HEK293 (cell line): ENCODE data around the gene UMAD1.

Experiments used
- CTCF ChIA-PET: fragments of 350-600 bp; formaldehyde crosslinking; extraction: SDS; loops from one replicate; lab custom pipeline; 2021; ENCODE audit warnings: antibody characterized with exemption; lab: Yijun Ruan, JAX
- POLR2A ChIA-PET: fragments of 300-600 bp; formaldehyde crosslinking; extraction: SDS; loops from one replicate; lab custom pipeline; 2020; ENCODE audit warnings: antibody characterized with exemption, inconsistent platforms; lab: Yijun Ruan, JAX
- H3K27ac ChIP-seq: fragments of 200-500 bp; sonication (Bioruptor generic); 2 replicates; pipeline ENCODE4 v1.5.1; 2014; ENCODE audit warnings: low read depth, low read length, control low read depth, inconsistent platforms; ENCODE audit errors: extremely low read depth
- H3K36me3 ChIP-seq, 2 experiments: fragments of 200-500 bp in 1 of 2; sonication (Bioruptor generic) in 1 of 2; 1 replicate in 1 of 2; 2 replicates in 1 of 2; pipeline ENCODE4 v1.5.1; 2014 to 2017; ENCODE audit warnings: inconsistent platforms in 2 of 2, low read length in 2 of 2; ENCODE audit not compliant: control insufficient read depth in 2 of 2, insufficient read depth in 1 of 2
- H3K4me1 ChIP-seq: fragments of 200-500 bp; sonication (Bioruptor generic); 2 replicates; pipeline ENCODE4 v1.5.1; 2014; ENCODE audit warnings: mild to moderate bottlenecking, low read length, inconsistent platforms; ENCODE audit not compliant: control insufficient read depth, insufficient read depth
- H3K4me3 ChIP-seq: 2 replicates; pipeline ENCODE4 v1.5.1; 2011; ENCODE audit warnings: low read depth, mild to moderate bottlenecking, control low read depth, low read length, moderate library complexity
- H3K9me3 ChIP-seq: fragments of 200-500 bp; sonication (Bioruptor generic); 2 replicates; pipeline ENCODE4 v1.5.1; 2014; ENCODE audit warnings: low read depth, low read length, inconsistent platforms; ENCODE audit not compliant: control insufficient read depth, insufficient read depth
- BCL11A ChIP-seq: fragments of 450-650 bp; formaldehyde crosslinking; IDR thresholded peaks from 2 replicates; pipeline ENCODE4 v1.5.1; 2016; ENCODE audit warnings: low read depth, missing biosample characterization, missing genetic modification characterization
- HOXD13 ChIP-seq: sonication (generic); formaldehyde crosslinking; IDR thresholded peaks from 2 replicates; pipeline ENCODE4 v1.8.0; 2022; ENCODE audit warnings: missing genetic modification reagents, borderline replicate concordance
- KLF7 ChIP-seq: fragments of 450-650 bp; formaldehyde crosslinking; IDR thresholded peaks from 2 replicates; pipeline ENCODE4 v1.5.1; 2016; ENCODE audit warnings: missing biosample characterization, missing genetic modification characterization, borderline replicate concordance
- KLF9 ChIP-seq: fragments of 450-650 bp; formaldehyde crosslinking; IDR thresholded peaks from 2 replicates; pipeline ENCODE4 v1.5.1; 2016; ENCODE audit warnings: missing biosample characterization, missing genetic modification characterization, low read depth
- MYNN ChIP-seq: fragments of 450-650 bp; formaldehyde crosslinking; IDR thresholded peaks from 2 replicates; pipeline ENCODE4 v1.5.1; 2016; ENCODE audit warnings: missing biosample characterization, missing genetic modification characterization, borderline replicate concordance
- RBAK ChIP-seq: fragments of 450-650 bp; formaldehyde crosslinking; IDR thresholded peaks from 2 replicates; pipeline ENCODE4 v1.5.1; 2016; ENCODE audit warnings: missing biosample characterization, missing genetic modification characterization
- SCRT2 ChIP-seq: fragments of 450-650 bp; formaldehyde crosslinking; IDR thresholded peaks from 2 replicates; pipeline ENCODE4 v1.5.1; 2016; ENCODE audit warnings: missing biosample characterization, missing genetic modification characterization
- ZNF121 ChIP-seq: fragments of 450-650 bp; formaldehyde crosslinking; IDR thresholded peaks from 2 replicates; pipeline ENCODE4 v1.5.1; 2016; ENCODE audit warnings: missing biosample characterization, missing genetic modification characterization
- ZNF132 ChIP-seq: fragments of 450-650 bp; formaldehyde crosslinking; IDR thresholded peaks from 2 replicates; pipeline ENCODE4 v1.5.1; 2017; ENCODE audit warnings: missing biosample characterization, missing genetic modification characterization, borderline replicate concordance
- ZNF140 ChIP-seq: fragments of 450-650 bp; formaldehyde crosslinking; IDR thresholded peaks from 2 replicates; pipeline ENCODE4 v1.5.1; 2016; ENCODE audit warnings: missing biosample characterization, missing genetic modification characterization
- ZNF157 ChIP-seq: fragments of 450-650 bp; formaldehyde crosslinking; IDR thresholded peaks from 2 replicates; pipeline ENCODE4 v1.5.1; 2016; ENCODE audit warnings: missing biosample characterization, missing genetic modification characterization
- ZNF19 ChIP-seq: fragments of 450-650 bp; formaldehyde crosslinking; IDR thresholded peaks from 2 replicates; pipeline ENCODE4; 2016; ENCODE audit warnings: missing biosample characterization, missing genetic modification characterization, low read depth
- ZNF23 ChIP-seq: fragments of 450-650 bp; formaldehyde crosslinking; IDR thresholded peaks from 2 replicates; pipeline ENCODE4 v1.5.1; 2016; ENCODE audit warnings: missing biosample characterization, missing genetic modification characterization, borderline replicate concordance
- ZNF248 ChIP-seq: fragments of 450-650 bp; formaldehyde crosslinking; IDR thresholded peaks from 2 replicates; pipeline ENCODE4 v1.5.1; 2017; ENCODE audit warnings: missing biosample characterization, missing genetic modification characterization
- ZNF292 ChIP-seq: fragments of 450-650 bp; formaldehyde crosslinking; IDR thresholded peaks from 2 replicates; pipeline ENCODE4 v1.5.1; 2016; ENCODE audit warnings: low read depth, missing biosample characterization, missing genetic modification characterization, borderline replicate concordance
- ZNF48 ChIP-seq: fragments of 450-650 bp; formaldehyde crosslinking; IDR thresholded peaks from 2 replicates; pipeline ENCODE4 v1.5.1; 2016; ENCODE audit warnings: missing biosample characterization, missing genetic modification characterization
- ZNF561 ChIP-seq: fragments of 450-650 bp; IDR thresholded peaks from 2 replicates; pipeline ENCODE4 v1.5.1; 2018; ENCODE audit warnings: missing biosample characterization, missing genetic modification characterization, borderline replicate concordance
- ZNF660 ChIP-seq: fragments of 450-650 bp; IDR thresholded peaks from 2 replicates; pipeline ENCODE4 v1.5.1; 2018; ENCODE audit warnings: missing biosample characterization, mild to moderate bottlenecking, missing genetic modification characterization
- ZNF701 ChIP-seq: fragments of 450-650 bp; formaldehyde crosslinking; IDR thresholded peaks from 2 replicates; pipeline ENCODE4 v1.5.1; 2016; ENCODE audit warnings: missing biosample characterization, missing genetic modification characterization
- ZNF776 ChIP-seq: fragments of 450-650 bp; formaldehyde crosslinking; IDR thresholded peaks from 2 replicates; pipeline ENCODE4 v1.5.0; 2017; ENCODE audit warnings: missing biosample characterization, missing genetic modification characterization, borderline replicate concordance
- ZNF777 ChIP-seq: fragments of 450-650 bp; formaldehyde crosslinking; IDR thresholded peaks from 2 replicates; pipeline ENCODE4 v1.5.1; 2017; ENCODE audit warnings: missing biosample characterization, missing genetic modification characterization, borderline replicate concordance
- ZNF785 ChIP-seq: fragments of 450-650 bp; formaldehyde crosslinking; IDR thresholded peaks from 2 replicates; pipeline ENCODE4 v1.5.1; 2016; ENCODE audit warnings: missing biosample characterization, missing genetic modification characterization
- ZNF792 ChIP-seq: fragments of 450-650 bp; formaldehyde crosslinking; IDR thresholded peaks from 2 replicates; pipeline ENCODE4 v1.5.1; 2016; ENCODE audit warnings: missing biosample characterization, missing genetic modification characterization
- ZNF837 ChIP-seq: fragments of 450-650 bp; formaldehyde crosslinking; IDR thresholded peaks from 2 replicates; pipeline ENCODE4 v1.5.1; 2016; ENCODE audit warnings: missing biosample characterization, missing genetic modification characterization
- TF ChIP-seq, protein P1 (sequence below): fragments of 450-650 bp; formaldehyde crosslinking; IDR thresholded peaks from 2 replicates; pipeline ENCODE4 v1.5.1; 2016; ENCODE audit warnings: missing biosample characterization, missing genetic modification characterization
- TF ChIP-seq, protein P2 (sequence below): fragments of 450-650 bp; formaldehyde crosslinking; IDR thresholded peaks from 2 replicates; pipeline ENCODE4 v1.5.1; 2016; ENCODE audit warnings: missing biosample characterization, missing genetic modification characterization
- TF ChIP-seq, protein P3 (sequence below): fragments of 450-650 bp; formaldehyde crosslinking; IDR thresholded peaks from 2 replicates; pipeline ENCODE4 v1.5.1; 2016; ENCODE audit warnings: missing biosample characterization, missing genetic modification characterization

The UMAD1 gene

DNA sequence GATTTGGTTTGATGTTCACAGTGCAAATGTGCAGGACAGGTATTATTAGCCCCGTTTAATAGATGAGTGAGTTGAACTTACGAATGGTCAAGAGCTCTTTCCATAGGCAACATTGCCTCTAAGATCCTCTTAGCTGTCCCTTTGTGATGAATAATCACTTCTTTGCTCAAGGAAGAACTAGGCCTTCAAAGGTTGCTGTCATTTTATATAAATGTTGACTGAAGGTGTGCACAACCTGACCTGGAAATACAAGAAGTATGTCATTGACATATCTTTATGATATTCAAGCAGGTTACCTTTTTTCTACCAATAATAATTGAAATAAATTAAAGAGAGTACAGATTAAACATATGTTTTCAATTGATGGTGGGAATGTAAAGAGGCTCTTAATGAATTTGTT lies 279.5 kb downstream of the UMAD1 start:
- Histone ChIP-seq H3K4me3 (no peak overlapping the region), H3K4me1 (peaks cover 9% of the 10 kb centered on the region), H3K36me3 (no peaks in the 10 kb centered on the region), H3K27ac (no peak overlapping the region), H3K9me3 (no peaks in the 10 kb centered on the region)
- TF ChIP-seq, protein P1, sequence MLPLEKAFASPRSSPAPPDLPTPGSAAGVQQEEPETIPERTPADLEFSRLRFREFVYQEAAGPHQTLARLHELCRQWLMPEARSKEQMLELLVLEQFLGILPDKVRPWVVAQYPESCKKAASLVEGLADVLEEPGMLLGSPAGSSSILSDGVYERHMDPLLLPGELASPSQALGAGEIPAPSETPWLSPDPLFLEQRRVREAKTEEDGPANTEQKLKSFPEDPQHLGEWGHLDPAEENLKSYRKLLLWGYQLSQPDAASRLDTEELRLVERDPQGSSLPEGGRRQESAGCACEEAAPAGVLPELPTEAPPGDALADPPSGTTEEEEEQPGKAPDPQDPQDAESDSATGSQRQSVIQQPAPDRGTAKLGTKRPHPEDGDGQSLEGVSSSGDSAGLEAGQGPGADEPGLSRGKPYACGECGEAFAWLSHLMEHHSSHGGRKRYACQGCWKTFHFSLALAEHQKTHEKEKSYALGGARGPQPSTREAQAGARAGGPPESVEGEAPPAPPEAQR, result no peak
- TF ChIP-seq KLF7 (tag by site-specific recombination), result no peak
- TF ChIP-seq ZNF776 (tag by site-specific recombination), result no peak
- TF ChIP-seq ZNF777 (tag by site-specific recombination), result no peak
- no peak for TF ChIP-seq MYNN
- no peak for TF ChIP-seq ZNF157 (tag by site-specific recombination)
- TF ChIP-seq ZNF23, result no peak
- no peak for TF ChIP-seq ZNF121 (tag by site-specific recombination)
- no peak for TF ChIP-seq HOXD13
- no peak for TF ChIP-seq ZNF792 (tag by site-specific recombination)
- TF ChIP-seq SCRT2, result no peak
- no peak for TF ChIP-seq RBAK (tag by site-specific recombination)
- POLR2A ChIA-PET, result no interaction called here
- CTCF ChIA-PET, result interaction anchor here (1.0 kb wide), 1 partner anchor 9 kb away, joined by 6 read pairs; no protein-coding TSS in a partner anchor

DNA sequence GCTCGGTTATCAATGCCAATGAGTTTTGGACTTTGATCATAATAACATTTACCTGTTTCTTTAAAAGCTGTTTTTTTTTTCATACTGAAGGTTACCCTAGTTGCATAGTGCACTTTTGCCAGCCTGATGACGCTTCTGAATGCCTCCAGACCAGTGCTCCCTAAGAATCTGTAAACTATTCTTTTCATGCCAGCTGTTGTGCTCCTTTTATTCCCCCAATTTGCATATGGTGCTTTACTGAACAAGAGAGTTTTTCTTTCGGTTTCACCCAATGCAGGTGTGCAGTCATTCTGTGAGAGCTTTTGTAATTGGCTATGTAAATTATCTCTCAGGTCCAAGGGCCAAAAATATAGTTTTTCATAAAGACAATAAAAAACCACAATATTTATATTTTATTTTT lies 279.9 kb downstream of the UMAD1 start:
- Histone ChIP-seq H3K4me3 (no peak overlapping the region), H3K36me3 (no peaks in the 10 kb centered on the region), H3K27ac (no peak overlapping the region), H3K4me1 (peaks cover 9% of the 10 kb centered on the region), H3K9me3 (no peaks in the 10 kb centered on the region)
- CTCF ChIA-PET, result interaction anchor here (1.0 kb wide), 1 partner anchor 8 kb away, joined by 6 read pairs; no protein-coding TSS in a partner anchor
- TF ChIP-seq, protein P2, sequence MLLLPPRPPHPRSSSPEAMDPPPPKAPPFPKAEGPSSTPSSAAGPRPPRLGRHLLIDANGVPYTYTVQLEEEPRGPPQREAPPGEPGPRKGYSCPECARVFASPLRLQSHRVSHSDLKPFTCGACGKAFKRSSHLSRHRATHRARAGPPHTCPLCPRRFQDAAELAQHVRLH (tag by site-specific recombination), result no peak
- TF ChIP-seq ZNF140 (tag by site-specific recombination), result no peak
- TF ChIP-seq, protein P3, sequence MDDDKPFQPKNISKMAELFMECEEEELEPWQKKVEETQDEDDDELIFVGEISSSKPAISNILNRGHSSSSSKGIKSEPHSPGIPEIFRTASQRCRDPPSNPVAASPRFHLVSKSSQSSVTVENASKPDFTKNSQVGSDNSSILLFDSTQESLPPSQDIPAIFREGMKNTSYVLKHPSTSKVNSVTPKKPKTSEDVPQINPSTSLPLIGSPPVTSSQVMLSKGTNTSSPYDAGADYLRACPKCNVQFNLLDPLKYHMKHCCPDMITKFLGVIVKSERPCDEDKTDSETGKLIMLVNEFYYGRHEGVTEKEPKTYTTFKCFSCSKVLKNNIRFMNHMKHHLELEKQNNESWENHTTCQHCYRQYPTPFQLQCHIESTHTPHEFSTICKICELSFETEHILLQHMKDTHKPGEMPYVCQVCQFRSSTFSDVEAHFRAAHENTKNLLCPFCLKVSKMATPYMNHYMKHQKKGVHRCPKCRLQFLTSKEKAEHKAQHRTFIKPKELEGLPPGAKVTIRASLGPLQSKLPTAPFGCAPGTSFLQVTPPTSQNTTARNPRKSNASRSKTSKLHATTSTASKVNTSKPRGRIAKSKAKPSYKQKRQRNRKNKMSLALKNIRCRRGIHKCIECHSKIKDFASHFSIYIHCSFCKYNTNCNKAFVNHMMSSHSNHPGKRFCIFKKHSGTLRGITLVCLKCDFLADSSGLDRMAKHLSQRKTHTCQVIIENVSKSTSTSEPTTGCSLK (tag by site-specific recombination), result no peak
- TF ChIP-seq KLF9, result no peak
- no peak for TF ChIP-seq ZNF48 (tag by site-specific recombination)
- no peak for TF ChIP-seq ZNF837 (tag by site-specific recombination)
- TF ChIP-seq ZNF561, result no peak
- no peak for TF ChIP-seq ZNF660 (tag by site-specific recombination)
- no peak for TF ChIP-seq ZNF701 (tag by site-specific recombination)
- no peak for TF ChIP-seq ZNF785 (tag by site-specific recombination)
- no peak for TF ChIP-seq ZNF248
- no peak for TF ChIP-seq ZNF292 (tag by site-specific recombination)
- no peak for TF ChIP-seq BCL11A (tag by site-specific recombination)
- no peak for TF ChIP-seq ZNF132
- no peak for TF ChIP-seq ZNF19 (tag by site-specific recombination)
- POLR2A ChIA-PET, result no interaction called here
